Parietal lobe (tissue), 1 donor: Measurements from ENCODE around the gene PLAC8. TPM values are rescaled to one million over a fixed set of nuclear protein-coding genes. Genes with fewer than 3 reads are reported as not detected.

Experiments used
- total RNA-seq: library from RNA; depleted of rRNA; stranded (reverse); fragments of >200 nt; gene quantifications from one replicate; pipeline ENCODE4 v1.2.3, GENCODE V29; 2014

The PLAC8 gene, protein sequence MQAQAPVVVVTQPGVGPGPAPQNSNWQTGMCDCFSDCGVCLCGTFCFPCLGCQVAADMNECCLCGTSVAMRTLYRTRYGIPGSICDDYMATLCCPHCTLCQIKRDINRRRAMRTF
- total RNA-seq = not detected

DNA sequence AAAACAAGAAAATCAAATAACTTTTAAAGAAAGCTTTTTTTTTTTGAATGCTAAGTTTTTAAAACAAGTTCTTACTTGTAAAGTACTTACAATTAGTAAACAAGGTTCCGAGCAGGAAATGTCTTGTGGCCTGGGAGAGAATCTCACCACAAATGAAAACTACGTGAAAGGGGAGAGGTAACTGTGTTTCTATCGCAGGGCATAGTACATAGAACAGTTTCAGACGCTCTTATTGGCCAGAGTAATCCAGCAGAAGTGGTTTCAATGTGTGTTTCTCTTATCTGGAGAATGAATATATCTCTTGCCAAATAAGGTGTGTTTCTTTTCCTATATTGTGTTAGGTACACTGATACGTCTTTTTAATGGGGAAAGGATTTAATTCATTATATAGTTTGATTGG lies at the start of gene PLAC8:
PLAC8 (minus strand) TSS at position 154 of the 400 bp plus-strand sequence. CDS start 6,808 bp downstream, outside the sequence.

Other genes with a start within 250 kb of the PLAC8 start
- 228 TPM for gene SEC31A, start 223.6 kb downstream of the PLAC8 start, total RNA-seq
- gene THAP9, start 214.0 kb downstream of the PLAC8 start, total RNA-seq = 22.2 TPM
- 26.9 TPM for gene LIN54, start 103.9 kb downstream of the PLAC8 start, total RNA-seq
- 156 TPM for gene COPS4, start 79.5 kb downstream of the PLAC8 start, total RNA-seq
- 14.4 TPM for gene COQ2, start 170.1 kb upstream of the PLAC8 start, total RNA-seq
- gene HPSE, start 220.1 kb upstream of the PLAC8 start, total RNA-seq = 0.94 TPM